Keratinocyte (primary cell): Measurements from ENCODE around the gene ANKS1A. TPM values are rescaled to one million over a fixed set of nuclear protein-coding genes. Genes with fewer than 3 reads are reported as not detected.

ENCODE experiments used
- DNase-seq: peaks from one replicate; pipeline ENCODE4 v3.0.0-alpha.2; 2011; ENCODE audit warnings: low read depth, missing footprints, low spot score
- FAIRE-seq: peaks from 2 replicates; lab custom pipeline; 2011; peaks lifted over from hg19 to GRCh38; lab: Jason Lieb, UNC
- H2AFZ ChIP-seq: 2 replicates; pipeline ENCODE4 v1.6.0; 2012; ENCODE audit warnings: low read length, control low read depth, inconsistent platforms; ENCODE audit not compliant: control insufficient read depth
- H3K27ac ChIP-seq: 2 replicates; pipeline ENCODE4 v1.5.1; 2011; ENCODE audit warnings: low read length; ENCODE audit not compliant: control insufficient read depth, insufficient read depth
- H3K27me3 ChIP-seq: 3 replicates; pipeline ENCODE4 v1.6.0; 2011; ENCODE audit warnings: low read length; ENCODE audit not compliant: control insufficient read depth, insufficient read depth; ENCODE audit errors: extremely low read depth
- H3K36me3 ChIP-seq, 2 experiments: 2 replicates in 1 of 2; 3 replicates in 1 of 2; pipeline ENCODE4 v1.5.1; 2011; ENCODE audit warnings: low read length in 2 of 2, mild to moderate bottlenecking in 1 of 2; ENCODE audit not compliant: control insufficient read depth in 2 of 2, insufficient read depth in 2 of 2; ENCODE audit errors: extremely low read depth in 1 of 2
- H3K4me1 ChIP-seq: 3 replicates; pipeline ENCODE4 v1.5.1; 2011; ENCODE audit warnings: low read length; ENCODE audit not compliant: control insufficient read depth, insufficient read depth; ENCODE audit errors: extremely low read depth
- H3K4me2 ChIP-seq: 3 replicates; pipeline ENCODE4 v1.6.0; 2011; ENCODE audit warnings: low read depth, low read length; ENCODE audit not compliant: control insufficient read depth, insufficient read depth; ENCODE audit errors: extremely low read depth
- H3K4me3 ChIP-seq, 3 experiments: fragments of 200-600 bp in 1 of 3; sonication (generic) in 1 of 3; 2 replicates in 2 of 3; 3 replicates in 1 of 3; pipeline ENCODE4 v1.5.1; 2011 to 2016; ENCODE audit warnings: low read length in 3 of 3, mild to moderate bottlenecking in 3 of 3, control low read depth in 2 of 3, inconsistent platforms in 1 of 3, low read depth in 1 of 3, mixed read lengths in 1 of 3, mixed run types in 1 of 3, moderate library complexity in 1 of 3; ENCODE audit not compliant: control insufficient read depth in 2 of 3, insufficient read depth in 2 of 3; ENCODE audit errors: extremely low read depth in 1 of 3
- H3K79me2 ChIP-seq: 2 replicates; pipeline ENCODE4 v1.6.0; 2012; ENCODE audit warnings: low read length; ENCODE audit not compliant: control insufficient read depth, insufficient read depth
- H3K9ac ChIP-seq: 3 replicates; pipeline ENCODE4 v1.6.0; 2011; ENCODE audit warnings: low read length; ENCODE audit not compliant: control insufficient read depth, insufficient read depth; ENCODE audit errors: extremely low read depth
- H3K9me1 ChIP-seq: 3 replicates; pipeline ENCODE4 v1.6.0; 2011; ENCODE audit warnings: low read length; ENCODE audit not compliant: control insufficient read depth, insufficient read depth; ENCODE audit errors: extremely low read depth
- H3K9me3 ChIP-seq: 2 replicates; pipeline ENCODE4 v1.5.1; 2012; ENCODE audit warnings: low read depth, low read length; ENCODE audit not compliant: control insufficient read depth
- H4K20me1 ChIP-seq: 3 replicates; pipeline ENCODE4 v1.6.0; 2011; ENCODE audit warnings: low read length; ENCODE audit not compliant: control insufficient read depth, insufficient read depth; ENCODE audit errors: extremely low read depth
- EZH2 ChIP-seq: IDR thresholded peaks from one replicate; pipeline ENCODE4 v1.6.1; 2012; ENCODE audit warnings: inconsistent platforms, mild to moderate bottlenecking, low read length, moderate library complexity
- dilution Hi-C: fragments of 300-500 bp; cut with MboI; formaldehyde crosslinking; loops from one replicate; pipeline ENCODE4 v1.7.0; 2020; ENCODE audit warnings: low sequenced_read_pairs; ENCODE audit not compliant: extremely low pct_ligation_motif_present
- polyA plus RNA-seq, 5 experiments: library from polyadenylated mRNA; depleted of rRNA in 3 of 5; stranded (reverse) in 3 of 5; stranded (forward) in 1 of 5; unstranded in 1 of 5; fragments of >200 nt; gene quantifications; 1 replicate in 1 of 5; 2 replicates in 3 of 5; 3 replicates in 1 of 5; pipeline versions ENCODE4 v1.2.1 to v1.2.3, GENCODE V29; 2011 to 2012; ENCODE audit warnings: missing spikeins in 2 of 5, low read depth in 1 of 5, low replicate concordance in 1 of 5
- TF ChIP-seq, protein P1 (sequence below), 3 experiments: IDR thresholded peaks in 1 of 3; conservative IDR thresholded peaks in 1 of 3; optimal IDR thresholded peaks in 1 of 3; 2 replicates in 2 of 3; 3 replicates in 1 of 3; pipeline versions ENCODE3 to v1.5.1; 2011; ENCODE audit warnings: low read length in 3 of 3, mild to moderate bottlenecking in 3 of 3, moderate library complexity in 2 of 3, control low read depth in 1 of 3, inconsistent platforms in 1 of 3; ENCODE audit not compliant: insufficient read depth in 2 of 3; ENCODE audit errors: extremely low read depth in 1 of 3

Gene ANKS1A
- polyA plus RNA-seq, 1 donor (not counting 4 experiments of a cell fraction or from before 2014, with no cell fraction given), result 8.6 TPM

DNA sequence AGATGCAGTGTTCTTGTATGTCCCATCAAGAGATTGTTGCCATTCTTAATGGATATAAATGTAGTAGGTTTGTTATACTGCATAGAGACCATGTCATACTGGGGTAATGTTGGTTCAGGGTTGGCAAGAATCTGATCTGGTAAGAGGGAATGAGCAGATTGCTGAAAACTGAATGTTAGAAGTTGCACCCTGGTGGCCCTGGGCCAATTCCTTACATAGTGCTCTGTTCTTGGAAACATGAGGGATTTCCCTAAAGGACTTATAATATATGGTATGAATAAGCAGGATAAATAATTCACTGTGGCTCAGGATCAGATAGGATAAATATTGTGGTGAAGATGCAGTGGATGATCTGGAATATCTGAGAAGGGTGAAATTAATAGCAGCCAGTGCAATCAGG lies 70.2 kb downstream of the ANKS1A start:
- H2AFZ ChIP-seq, result no peak overlapping the region
- dilution Hi-C loops, result no loop called here
- no peaks in the 10 kb centered on the region for H3K27me3 ChIP-seq
- TF ChIP-seq EZH2, result no peak
- TF ChIP-seq, protein P1, sequence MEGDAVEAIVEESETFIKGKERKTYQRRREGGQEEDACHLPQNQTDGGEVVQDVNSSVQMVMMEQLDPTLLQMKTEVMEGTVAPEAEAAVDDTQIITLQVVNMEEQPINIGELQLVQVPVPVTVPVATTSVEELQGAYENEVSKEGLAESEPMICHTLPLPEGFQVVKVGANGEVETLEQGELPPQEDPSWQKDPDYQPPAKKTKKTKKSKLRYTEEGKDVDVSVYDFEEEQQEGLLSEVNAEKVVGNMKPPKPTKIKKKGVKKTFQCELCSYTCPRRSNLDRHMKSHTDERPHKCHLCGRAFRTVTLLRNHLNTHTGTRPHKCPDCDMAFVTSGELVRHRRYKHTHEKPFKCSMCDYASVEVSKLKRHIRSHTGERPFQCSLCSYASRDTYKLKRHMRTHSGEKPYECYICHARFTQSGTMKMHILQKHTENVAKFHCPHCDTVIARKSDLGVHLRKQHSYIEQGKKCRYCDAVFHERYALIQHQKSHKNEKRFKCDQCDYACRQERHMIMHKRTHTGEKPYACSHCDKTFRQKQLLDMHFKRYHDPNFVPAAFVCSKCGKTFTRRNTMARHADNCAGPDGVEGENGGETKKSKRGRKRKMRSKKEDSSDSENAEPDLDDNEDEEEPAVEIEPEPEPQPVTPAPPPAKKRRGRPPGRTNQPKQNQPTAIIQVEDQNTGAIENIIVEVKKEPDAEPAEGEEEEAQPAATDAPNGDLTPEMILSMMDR (optimal IDR thresholded peaks at IDR 0.05 in 1 of 3, IDR thresholded peaks at IDR 0.05 in 1 of 3, conservative IDR thresholded peaks at IDR 0.05 in 1 of 3; ENCODE audit: extremely low read depth in 1 of 3, insufficient read depth in 2 of 3, low read length in 3 of 3), result no peak
- FAIRE-seq (no peak), DNase-seq (no peak)
- no peaks in the 10 kb centered on the region for H3K9me1 ChIP-seq
- no peak overlapping the region for H3K9ac ChIP-seq
- peaks cover 4% of the 10 kb centered on the region in 2 experiments for H3K36me3 ChIP-seq
- H3K79me2 ChIP-seq, result no peaks in the 10 kb centered on the region
- H3K4me2 ChIP-seq, result no peak overlapping the region
- H3K9me3 ChIP-seq, result no peaks in the 10 kb centered on the region
- H4K20me1 ChIP-seq, result no peaks in the 10 kb centered on the region
- H3K4me3 ChIP-seq, result no peak overlapping the region
- H3K4me1 ChIP-seq, result no peaks in the 10 kb centered on the region
- H3K27ac ChIP-seq, result no peak overlapping the region

DNA sequence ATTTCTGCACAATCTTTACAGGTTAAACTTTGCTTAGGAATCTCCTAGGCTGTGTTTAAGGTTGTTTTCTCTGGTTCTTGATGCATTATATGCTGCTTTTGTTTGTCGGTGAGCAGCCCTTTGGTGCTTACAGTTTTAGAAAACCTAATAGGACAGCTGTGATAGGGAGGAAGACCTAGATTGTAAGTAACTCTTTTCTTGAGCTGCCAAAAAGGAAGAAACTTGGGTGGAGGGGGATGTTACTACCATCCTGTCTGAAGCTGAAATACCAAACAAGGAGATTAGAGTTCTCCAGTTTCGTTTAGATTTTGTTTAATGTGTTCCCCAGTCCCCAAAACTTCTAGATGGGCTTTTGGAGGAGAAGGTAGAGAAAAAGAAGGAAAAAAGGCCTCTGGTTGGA lies 72.0 kb downstream of the ANKS1A start:
- no peaks in the 10 kb centered on the region for H3K4me1 ChIP-seq
- no peaks in the 10 kb centered on the region for H3K9me1 ChIP-seq
- no peaks in the 10 kb centered on the region for H4K20me1 ChIP-seq
- no peak for FAIRE-seq
- no peak for TF ChIP-seq EZH2
- dilution Hi-C loops, result no loop called here
- no peaks in the 10 kb centered on the region for H3K9me3 ChIP-seq
- no peaks in the 10 kb centered on the region for H3K27me3 ChIP-seq
- H2AFZ ChIP-seq, result no peak overlapping the region
- no peak overlapping the region for H3K9ac ChIP-seq
- H3K4me3 ChIP-seq, result no peak overlapping the region
- no peak overlapping the region for H3K27ac ChIP-seq
- H3K36me3 ChIP-seq, result peaks cover 0 to 2% of the 10 kb centered on the region in 2 experiments
- H3K4me2 ChIP-seq, result no peak overlapping the region
- DNase-seq, result no peak
- H3K79me2 ChIP-seq, result no peaks in the 10 kb centered on the region

DNA sequence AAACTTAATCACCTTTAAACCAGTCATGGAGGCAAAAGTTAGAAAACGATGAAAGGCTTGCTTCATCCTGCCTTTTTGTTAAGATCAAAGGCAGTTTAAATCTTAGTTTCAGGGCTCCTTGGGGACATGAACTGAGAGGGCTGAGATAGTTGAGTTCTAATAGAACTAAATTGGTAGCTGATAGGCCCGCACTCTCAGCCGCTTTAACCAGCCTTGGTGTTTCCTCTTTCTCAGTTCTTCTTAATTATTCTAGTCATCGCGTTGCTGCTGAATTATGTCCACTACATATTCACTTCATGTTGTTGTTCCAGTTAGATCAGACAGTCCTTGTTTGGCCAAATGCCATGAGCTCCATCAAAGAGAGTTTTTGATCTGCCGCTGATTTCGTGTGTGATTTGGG lies 72.5 kb downstream of the ANKS1A start:
- Histone ChIP-seq H3K9ac (no peak overlapping the region), H3K4me2 (no peak overlapping the region), H3K4me1 (no peaks in the 10 kb centered on the region), H3K79me2 (no peaks in the 10 kb centered on the region), H3K27ac (no peak overlapping the region), H3K9me1 (no peaks in the 10 kb centered on the region), H2AFZ (no peak overlapping the region), H3K27me3 (no peaks in the 10 kb centered on the region), H3K4me3 (no peak overlapping the region), H3K36me3 (peaks cover 0 to 2% of the 10 kb centered on the region in 2 experiments), H4K20me1 (no peaks in the 10 kb centered on the region), H3K9me3 (no peaks in the 10 kb centered on the region)
- dilution Hi-C loops, result no loop called here
- no peak for TF ChIP-seq EZH2
- TF ChIP-seq, protein P1 (optimal IDR thresholded peaks at IDR 0.05 in 1 of 3, IDR thresholded peaks at IDR 0.05 in 1 of 3, conservative IDR thresholded peaks at IDR 0.05 in 1 of 3; ENCODE audit: extremely low read depth in 1 of 3, insufficient read depth in 2 of 3, low read length in 3 of 3), result no peak
- DNase-seq, result no peak
- no peak for FAIRE-seq
